HEK293 (cell line): Measurements from ENCODE around the gene CDKAL1.

ENCODE experiments used
- CTCF ChIA-PET: fragments of 350-600 bp; formaldehyde crosslinking; extraction: SDS; loops from one replicate; lab custom pipeline; 2021; ENCODE audit warnings: antibody characterized with exemption; lab: Yijun Ruan, JAX
- POLR2A ChIA-PET: fragments of 300-600 bp; formaldehyde crosslinking; extraction: SDS; loops from one replicate; lab custom pipeline; 2020; ENCODE audit warnings: antibody characterized with exemption, inconsistent platforms; lab: Yijun Ruan, JAX
- H3K27ac ChIP-seq: fragments of 200-500 bp; sonication (Bioruptor generic); 2 replicates; pipeline ENCODE4 v1.5.1; 2014; ENCODE audit warnings: low read depth, low read length, control low read depth, inconsistent platforms; ENCODE audit errors: extremely low read depth
- H3K36me3 ChIP-seq, 2 experiments: fragments of 200-500 bp in 1 of 2; sonication (Bioruptor generic) in 1 of 2; 1 replicate in 1 of 2; 2 replicates in 1 of 2; pipeline ENCODE4 v1.5.1; 2014 to 2017; ENCODE audit warnings: inconsistent platforms in 2 of 2, low read length in 2 of 2; ENCODE audit not compliant: control insufficient read depth in 2 of 2, insufficient read depth in 1 of 2
- H3K4me1 ChIP-seq: fragments of 200-500 bp; sonication (Bioruptor generic); 2 replicates; pipeline ENCODE4 v1.5.1; 2014; ENCODE audit warnings: mild to moderate bottlenecking, low read length, inconsistent platforms; ENCODE audit not compliant: control insufficient read depth, insufficient read depth
- H3K4me3 ChIP-seq: 2 replicates; pipeline ENCODE4 v1.5.1; 2011; ENCODE audit warnings: low read depth, mild to moderate bottlenecking, control low read depth, low read length, moderate library complexity
- H3K9me3 ChIP-seq: fragments of 200-500 bp; sonication (Bioruptor generic); 2 replicates; pipeline ENCODE4 v1.5.1; 2014; ENCODE audit warnings: low read depth, low read length, inconsistent platforms; ENCODE audit not compliant: control insufficient read depth, insufficient read depth
- ATF2 ChIP-seq: fragments of 450-650 bp; formaldehyde crosslinking; IDR thresholded peaks from 2 replicates; pipeline ENCODE4 v1.5.1; 2016; ENCODE audit warnings: missing biosample characterization, missing genetic modification characterization, low read depth
- PATZ1 ChIP-seq: fragments of 450-650 bp; formaldehyde crosslinking; IDR thresholded peaks from 2 replicates; pipeline ENCODE4 v1.5.1; 2016; ENCODE audit warnings: missing biosample characterization, missing genetic modification characterization
- SP2 ChIP-seq: fragments of 450-650 bp; formaldehyde crosslinking; IDR thresholded peaks from 2 replicates; pipeline ENCODE4 v1.5.1; 2016; ENCODE audit warnings: missing biosample characterization, missing genetic modification characterization
- ZNF133 ChIP-seq: fragments of 450-650 bp; formaldehyde crosslinking; IDR thresholded peaks from 2 replicates; pipeline ENCODE4 v1.5.1; 2016; ENCODE audit warnings: missing biosample characterization, missing genetic modification characterization
- ZNF146 ChIP-seq: fragments of 450-650 bp; formaldehyde crosslinking; IDR thresholded peaks from 2 replicates; pipeline ENCODE4 v1.5.1; 2016; ENCODE audit warnings: missing biosample characterization, missing genetic modification characterization
- ZNF223 ChIP-seq: fragments of 450-650 bp; formaldehyde crosslinking; IDR thresholded peaks from 2 replicates; pipeline ENCODE4 v1.5.1; 2016; ENCODE audit warnings: missing biosample characterization, missing genetic modification characterization
- ZNF292 ChIP-seq: fragments of 450-650 bp; formaldehyde crosslinking; IDR thresholded peaks from 2 replicates; pipeline ENCODE4 v1.5.1; 2016; ENCODE audit warnings: low read depth, missing biosample characterization, missing genetic modification characterization, borderline replicate concordance
- ZNF341 ChIP-seq: fragments of 450-650 bp; formaldehyde crosslinking; IDR thresholded peaks from 2 replicates; pipeline ENCODE4; 2016; ENCODE audit warnings: low read depth, missing biosample characterization, missing genetic modification characterization
- ZNF362 ChIP-seq: fragments of 450-650 bp; formaldehyde crosslinking; IDR thresholded peaks from 2 replicates; pipeline ENCODE4 v1.5.1; 2016; ENCODE audit warnings: missing biosample characterization, missing genetic modification characterization
- ZNF777 ChIP-seq: fragments of 450-650 bp; formaldehyde crosslinking; IDR thresholded peaks from 2 replicates; pipeline ENCODE4 v1.5.1; 2017; ENCODE audit warnings: missing biosample characterization, missing genetic modification characterization, borderline replicate concordance
- ZNF791 ChIP-seq: fragments of 450-650 bp; formaldehyde crosslinking; IDR thresholded peaks from 2 replicates; pipeline ENCODE4 v1.5.1; 2016; ENCODE audit warnings: missing biosample characterization, missing genetic modification characterization
- ZXDB ChIP-seq: fragments of 450-650 bp; formaldehyde crosslinking; IDR thresholded peaks from 2 replicates; pipeline ENCODE4 v1.5.1; 2016; ENCODE audit warnings: missing biosample characterization, missing genetic modification characterization
- TF ChIP-seq, protein P1 (sequence below): fragments of 450-650 bp; formaldehyde crosslinking; IDR thresholded peaks from 2 replicates; pipeline ENCODE4 v1.5.1; 2016; ENCODE audit warnings: missing biosample characterization, missing genetic modification characterization
- TF ChIP-seq, protein P2 (sequence below): fragments of 450-650 bp; formaldehyde crosslinking; IDR thresholded peaks from 2 replicates; pipeline ENCODE4 v1.5.1; 2016; ENCODE audit warnings: missing biosample characterization, missing genetic modification characterization
- TF ChIP-seq, protein P3 (sequence below): fragments of 450-650 bp; formaldehyde crosslinking; IDR thresholded peaks from 2 replicates; pipeline ENCODE4 v1.5.1; 2017; ENCODE audit warnings: missing biosample characterization, missing genetic modification characterization
- TF ChIP-seq, protein P4 (sequence below): sonication (generic); formaldehyde crosslinking; IDR thresholded peaks from 2 replicates; pipeline ENCODE4 v1.8.1; 2022; ENCODE audit warnings: mild to moderate bottlenecking, moderate library complexity, missing genetic modification reagents
- TF ChIP-seq, protein P5 (sequence below): fragments of 450-650 bp; formaldehyde crosslinking; IDR thresholded peaks from 2 replicates; pipeline ENCODE4 v1.5.1; 2016; ENCODE audit warnings: missing biosample characterization, missing genetic modification characterization

The CDKAL1 gene

GRCh38 chr6:20777801-20778200 lies 243.5 kb downstream of the CDKAL1 start:
- Histone ChIP-seq H3K36me3 (peaks cover 0 to 3% of the 10 kb centered on the region in 2 experiments; a peak in 1 of 3 replicates), H3K9me3 (no peaks in the 10 kb centered on the region), H3K4me1 (no peaks in the 10 kb centered on the region), H3K27ac (no peak overlapping the region), H3K4me3 (no peak overlapping the region)
- ChIA-PET POLR2A (no interaction called here), CTCF (interaction anchor here (0.7 to 1.1 kb wide), 2 partner anchors 9 to 33 kb away, joined by 4 read pairs; no protein-coding TSS in a partner anchor)
- TF ChIP-seq ZNF362 (no peak), ZNF777 (tag by site-specific recombination) (no peak), SP2 (tag by site-specific recombination) (no peak), ZNF341 (tag by site-specific recombination) (no peak), PATZ1 (tag by site-specific recombination) (no peak), ZNF133 (tag by site-specific recombination) (no peak), ATF2 (tag by site-specific recombination) (no peak), ZNF146 (tag by site-specific recombination) (no peak), ZNF791 (tag by site-specific recombination) (no peak), ZNF223 (tag by site-specific recombination) (no peak), ZXDB (no peak), ZNF292 (tag by site-specific recombination) (no peak)
- TF ChIP-seq, protein P1, sequence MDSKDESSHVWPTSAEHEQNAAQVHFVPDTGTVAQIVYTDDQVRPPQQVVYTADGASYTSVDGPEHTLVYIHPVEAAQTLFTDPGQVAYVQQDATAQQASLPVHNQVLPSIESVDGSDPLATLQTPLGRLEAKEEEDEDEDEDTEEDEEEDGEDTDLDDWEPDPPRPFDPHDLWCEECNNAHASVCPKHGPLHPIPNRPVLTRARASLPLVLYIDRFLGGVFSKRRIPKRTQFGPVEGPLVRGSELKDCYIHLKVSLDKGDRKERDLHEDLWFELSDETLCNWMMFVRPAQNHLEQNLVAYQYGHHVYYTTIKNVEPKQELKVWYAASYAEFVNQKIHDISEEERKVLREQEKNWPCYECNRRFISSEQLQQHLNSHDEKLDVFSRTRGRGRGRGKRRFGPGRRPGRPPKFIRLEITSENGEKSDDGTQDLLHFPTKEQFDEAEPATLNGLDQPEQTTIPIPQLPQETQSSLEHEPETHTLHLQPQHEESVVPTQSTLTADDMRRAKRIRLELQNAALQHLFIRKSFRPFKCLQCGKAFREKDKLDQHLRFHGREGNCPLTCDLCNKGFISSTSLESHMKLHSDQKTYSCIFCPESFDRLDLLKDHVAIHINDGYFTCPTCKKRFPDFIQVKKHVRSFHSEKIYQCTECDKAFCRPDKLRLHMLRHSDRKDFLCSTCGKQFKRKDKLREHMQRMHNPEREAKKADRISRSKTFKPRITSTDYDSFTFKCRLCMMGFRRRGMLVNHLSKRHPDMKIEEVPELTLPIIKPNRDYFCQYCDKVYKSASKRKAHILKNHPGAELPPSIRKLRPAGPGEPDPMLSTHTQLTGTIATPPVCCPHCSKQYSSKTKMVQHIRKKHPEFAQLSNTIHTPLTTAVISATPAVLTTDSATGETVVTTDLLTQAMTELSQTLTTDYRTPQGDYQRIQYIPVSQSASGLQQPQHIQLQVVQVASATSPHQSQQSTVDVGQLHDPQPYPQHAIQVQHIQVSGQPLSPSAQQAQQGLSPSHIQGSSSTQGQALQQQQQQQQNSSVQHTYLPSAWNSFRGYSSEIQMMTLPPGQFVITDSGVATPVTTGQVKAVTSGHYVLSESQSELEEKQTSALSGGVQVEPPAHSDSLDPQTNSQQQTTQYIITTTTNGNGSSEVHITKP (tag by site-specific recombination), result no peak
- TF ChIP-seq, protein P2, sequence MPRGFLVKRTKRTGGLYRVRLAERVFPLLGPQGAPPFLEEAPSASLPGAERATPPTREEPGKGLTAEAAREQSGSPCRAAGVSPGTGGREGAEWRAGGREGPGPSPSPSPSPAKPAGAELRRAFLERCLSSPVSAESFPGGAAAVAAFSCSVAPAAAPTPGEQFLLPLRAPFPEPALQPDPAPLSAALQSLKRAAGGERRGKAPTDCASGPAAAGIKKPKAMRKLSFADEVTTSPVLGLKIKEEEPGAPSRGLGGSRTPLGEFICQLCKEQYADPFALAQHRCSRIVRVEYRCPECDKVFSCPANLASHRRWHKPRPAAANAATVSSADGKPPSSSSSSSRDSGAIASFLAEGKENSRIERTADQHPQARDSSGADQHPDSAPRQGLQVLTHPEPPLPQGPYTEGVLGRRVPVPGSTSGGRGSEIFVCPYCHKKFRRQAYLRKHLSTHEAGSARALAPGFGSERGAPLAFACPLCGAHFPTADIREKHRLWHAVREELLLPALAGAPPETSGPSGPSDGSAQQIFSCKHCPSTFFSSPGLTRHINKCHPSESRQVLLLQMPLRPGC, result no peak
- TF ChIP-seq, protein P3, sequence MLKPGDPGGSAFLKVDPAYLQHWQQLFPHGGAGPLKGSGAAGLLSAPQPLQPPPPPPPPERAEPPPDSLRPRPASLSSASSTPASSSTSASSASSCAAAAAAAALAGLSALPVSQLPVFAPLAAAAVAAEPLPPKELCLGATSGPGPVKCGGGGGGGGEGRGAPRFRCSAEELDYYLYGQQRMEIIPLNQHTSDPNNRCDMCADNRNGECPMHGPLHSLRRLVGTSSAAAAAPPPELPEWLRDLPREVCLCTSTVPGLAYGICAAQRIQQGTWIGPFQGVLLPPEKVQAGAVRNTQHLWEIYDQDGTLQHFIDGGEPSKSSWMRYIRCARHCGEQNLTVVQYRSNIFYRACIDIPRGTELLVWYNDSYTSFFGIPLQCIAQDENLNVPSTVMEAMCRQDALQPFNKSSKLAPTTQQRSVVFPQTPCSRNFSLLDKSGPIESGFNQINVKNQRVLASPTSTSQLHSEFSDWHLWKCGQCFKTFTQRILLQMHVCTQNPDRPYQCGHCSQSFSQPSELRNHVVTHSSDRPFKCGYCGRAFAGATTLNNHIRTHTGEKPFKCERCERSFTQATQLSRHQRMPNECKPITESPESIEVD (tag by site-specific recombination), result no peak
- TF ChIP-seq, protein P4, sequence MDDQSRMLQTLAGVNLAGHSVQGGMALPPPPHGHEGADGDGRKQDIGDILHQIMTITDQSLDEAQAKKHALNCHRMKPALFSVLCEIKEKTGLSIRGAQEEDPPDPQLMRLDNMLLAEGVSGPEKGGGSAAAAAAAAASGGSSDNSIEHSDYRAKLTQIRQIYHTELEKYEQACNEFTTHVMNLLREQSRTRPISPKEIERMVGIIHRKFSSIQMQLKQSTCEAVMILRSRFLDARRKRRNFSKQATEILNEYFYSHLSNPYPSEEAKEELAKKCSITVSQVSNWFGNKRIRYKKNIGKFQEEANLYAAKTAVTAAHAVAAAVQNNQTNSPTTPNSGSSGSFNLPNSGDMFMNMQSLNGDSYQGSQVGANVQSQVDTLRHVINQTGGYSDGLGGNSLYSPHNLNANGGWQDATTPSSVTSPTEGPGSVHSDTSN (CRISPR knock-in tag), result no peak
- TF ChIP-seq, protein P5, sequence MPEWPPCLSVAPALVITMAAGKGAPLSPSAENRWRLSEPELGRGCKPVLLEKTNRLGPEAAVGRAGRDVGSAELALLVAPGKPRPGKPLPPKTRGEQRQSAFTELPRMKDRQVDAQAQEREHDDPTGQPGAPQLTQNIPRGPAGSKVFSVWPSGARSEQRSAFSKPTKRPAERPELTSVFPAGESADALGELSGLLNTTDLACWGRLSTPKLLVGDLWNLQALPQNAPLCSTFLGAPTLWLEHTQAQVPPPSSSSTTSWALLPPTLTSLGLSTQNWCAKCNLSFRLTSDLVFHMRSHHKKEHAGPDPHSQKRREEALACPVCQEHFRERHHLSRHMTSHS, result no peak
